GM18867 (cell line): ENCODE results near the gene CFAP90.

Experiments
- ATAC-seq: cut with Tn5 transposase; IDR thresholded peaks from one replicate; pipeline ENCODE4 v1.9.1; 2021; ENCODE audit warnings: mild to moderate bottlenecking, moderate library complexity; ENCODE audit not compliant: unreplicated experiment

CFAP90 gene

GRCh38 chr5:7868773-7869473 is 18.0 kb upstream of the CFAP90 start, which contains the start of the genes FASTKD3 and MTRR:
FASTKD3 (minus strand) TSS chr5:7869031; CDS start chr5:7868083, 948 bp downstream.
MTRR (plus strand) TSS chr5:7869148; CDS start chr5:7870795, 1,647 bp downstream.
- ATAC-seq, result peak; percentile 94

GRCh38 chr5:7868427-7868772 is 17.5 kb upstream of the CFAP90 start:
- no peak for ATAC-seq

GRCh38 chr5:7867260-7867659 is 16.3 kb upstream of the CFAP90 start:
- no peak for ATAC-seq

- ATAC-seq, result no peak
These were observed 15.3 kb upstream of the CFAP90 start for GRCh38 chr5:7866196-7866595.

GRCh38 chr5:7857926-7858632 is 7.1 kb upstream of the CFAP90 start:
- ATAC-seq, result no peak

GRCh38 chr5:7857361-7857760 is 6.4 kb upstream of the CFAP90 start:
- ATAC-seq, result no peak

GRCh38 chr5:7856855-7857254 is 5.9 kb upstream of the CFAP90 start:
- ATAC-seq, result no peak

- ATAC-seq, result no peak
These were observed 4.7 kb upstream of the CFAP90 start for GRCh38 chr5:7855611-7856010.

GRCh38 chr5:7852988-7853387 is 2.1 kb upstream of the CFAP90 start:
- no peak for ATAC-seq

- ATAC-seq, result no peak
These were observed 1.6 kb upstream of the CFAP90 start for GRCh38 chr5:7852542-7852941.

- no peak for ATAC-seq
These were observed 820 bp upstream of the CFAP90 start for GRCh38 chr5:7851617-7852289.

- no peak for ATAC-seq
These were observed 283 bp upstream of the CFAP90 start for GRCh38 chr5:7851240-7851592.

- no peak for ATAC-seq
These were observed 1.1 kb downstream of the CFAP90 start for GRCh38 chr5:7849681-7850394.

- no peak for ATAC-seq
These were observed 2.6 kb downstream of the CFAP90 start for GRCh38 chr5:7848296-7848695.

- no peak for ATAC-seq
These were observed 4.6 kb downstream of the CFAP90 start for GRCh38 chr5:7846327-7846726.

GRCh38 chr5:7845557-7845956 is 5.4 kb downstream of the CFAP90 start:
- no peak for ATAC-seq

- no peak for ATAC-seq
These were observed 6.0 kb downstream of the CFAP90 start for GRCh38 chr5:7844901-7845300.

GRCh38 chr5:7842531-7842930 is 8.4 kb downstream of the CFAP90 start:
- ATAC-seq, result no peak

- ATAC-seq, result no peak
These were observed 13.5 kb downstream of the CFAP90 start for GRCh38 chr5:7837403-7837802.

GRCh38 chr5:7834982-7835381 is 16.0 kb downstream of the CFAP90 start:
- no peak for ATAC-seq

- ATAC-seq, result no peak
These were observed 22.7 kb downstream of the CFAP90 start for GRCh38 chr5:7828269-7828668.
